ELR (cell line): ENCODE results near the gene ABHD12.

Experiments
- DNase-seq: peaks from one replicate; pipeline ENCODE4 v3.0.0-alpha.2; 2015; ENCODE audit warnings: low read depth

ABHD12 gene

GRCh38 chr20:25289886-25290597 lies 100.6 kb downstream of the ABHD12 start:
- DNase-seq, result no peak

GRCh38 chr20:25288291-25289181 lies 102.1 kb downstream of the ABHD12 start:
- no peak for DNase-seq

DNA sequence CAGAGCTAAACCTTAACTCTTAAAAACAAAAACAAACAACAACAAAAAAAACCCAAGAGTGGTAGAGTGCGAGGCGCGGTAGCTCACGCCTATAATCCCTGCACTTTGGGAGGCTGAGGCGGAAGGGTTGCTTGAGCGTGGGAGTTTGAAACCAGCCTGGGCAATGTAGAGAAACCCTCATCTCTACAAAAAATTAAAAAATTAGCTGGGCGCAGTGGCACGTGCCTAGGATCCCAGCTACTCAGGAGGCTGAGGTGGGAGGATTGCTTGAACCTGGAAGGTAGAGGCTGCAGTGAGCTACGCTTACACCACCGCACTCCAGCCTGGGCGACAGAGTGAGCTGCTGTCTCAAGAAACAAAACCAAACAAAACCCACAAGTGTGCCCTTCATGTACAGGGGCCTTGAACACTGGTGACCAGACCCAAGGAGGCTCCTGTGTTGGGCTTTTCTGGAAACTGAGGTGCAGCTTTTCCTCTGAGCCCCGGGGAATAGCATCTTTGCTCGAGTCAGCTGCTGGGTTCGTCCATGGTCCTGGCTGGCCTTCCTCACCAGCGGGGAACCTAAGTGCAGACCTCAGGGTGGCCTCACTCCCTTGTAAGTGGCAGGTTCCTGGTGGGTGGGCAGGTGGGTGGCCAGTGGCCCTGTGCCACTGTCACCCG lies 102.9 kb downstream of the ABHD12 start:
- DNase-seq, result no peak

DNA sequence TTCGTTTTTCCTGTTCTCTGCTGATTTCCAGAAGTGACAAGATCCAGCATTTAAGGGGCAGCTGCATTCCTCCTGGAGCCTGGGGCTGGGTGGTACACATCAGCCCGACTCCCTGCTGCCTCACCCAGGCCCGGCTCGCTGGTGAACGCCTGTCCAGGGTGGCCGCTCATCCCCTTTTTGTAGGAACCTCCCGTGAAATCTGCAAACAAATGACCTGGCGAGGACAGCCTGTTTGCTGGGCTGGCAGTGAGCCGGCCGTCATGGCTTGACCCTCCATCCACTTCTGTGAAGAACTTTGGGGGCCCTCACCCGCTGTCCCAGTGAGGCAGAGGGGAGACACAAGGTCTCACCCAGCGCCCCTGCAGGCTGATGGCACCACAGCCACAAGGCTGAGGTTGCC lies 103.7 kb downstream of the ABHD12 start:
- no peak for DNase-seq

GRCh38 chr20:25285856-25286798 lies 104.5 kb downstream of the ABHD12 start:
- DNase-seq, result no peak

GRCh38 chr20:25285091-25285647 lies 105.5 kb downstream of the ABHD12 start:
- DNase-seq, result no peak

- DNase-seq, result no peak
These were observed 106.5 kb downstream of the ABHD12 start for GRCh38 chr20:25284131-25284601.

DNA sequence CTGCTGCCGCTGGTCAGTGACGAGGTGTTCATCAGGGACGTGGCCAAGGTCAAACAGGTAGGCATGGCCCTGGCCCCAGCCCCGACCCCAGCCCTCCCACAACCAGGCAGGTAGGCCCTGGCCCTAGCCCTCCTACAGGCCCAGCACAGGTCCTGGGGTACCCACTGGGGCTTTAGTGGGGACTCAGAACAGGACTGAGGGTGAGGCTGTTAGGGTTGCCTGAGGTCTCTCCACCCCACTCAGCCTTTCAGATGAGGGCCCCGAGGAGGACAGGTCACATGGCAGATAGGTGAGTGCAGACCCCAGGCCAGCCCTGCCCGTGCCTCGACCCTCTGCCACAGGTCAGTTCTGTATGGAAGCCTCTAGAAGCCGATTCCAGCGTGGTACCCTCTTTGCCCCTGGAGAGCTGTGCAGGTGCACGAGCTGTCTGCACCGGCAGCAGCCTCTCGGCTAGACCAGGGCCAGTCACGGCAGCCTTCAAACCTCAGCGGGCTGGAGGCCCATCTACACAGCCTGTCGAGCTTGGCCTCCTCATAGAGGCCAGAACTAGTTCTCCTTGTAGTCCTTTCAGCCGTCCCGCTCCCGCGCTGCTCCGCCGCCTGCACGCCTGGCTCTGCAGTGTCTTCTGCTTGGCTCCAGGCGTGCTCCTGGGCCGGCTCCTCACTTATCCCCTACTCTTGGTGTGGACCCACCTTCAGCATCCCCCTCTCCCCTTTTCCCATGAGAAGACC lies 107.2 kb downstream of the ABHD12 start:
- no peak for DNase-seq

GRCh38 chr20:25282796-25283195 lies 107.8 kb downstream of the ABHD12 start:
- DNase-seq, result no peak

DNA sequence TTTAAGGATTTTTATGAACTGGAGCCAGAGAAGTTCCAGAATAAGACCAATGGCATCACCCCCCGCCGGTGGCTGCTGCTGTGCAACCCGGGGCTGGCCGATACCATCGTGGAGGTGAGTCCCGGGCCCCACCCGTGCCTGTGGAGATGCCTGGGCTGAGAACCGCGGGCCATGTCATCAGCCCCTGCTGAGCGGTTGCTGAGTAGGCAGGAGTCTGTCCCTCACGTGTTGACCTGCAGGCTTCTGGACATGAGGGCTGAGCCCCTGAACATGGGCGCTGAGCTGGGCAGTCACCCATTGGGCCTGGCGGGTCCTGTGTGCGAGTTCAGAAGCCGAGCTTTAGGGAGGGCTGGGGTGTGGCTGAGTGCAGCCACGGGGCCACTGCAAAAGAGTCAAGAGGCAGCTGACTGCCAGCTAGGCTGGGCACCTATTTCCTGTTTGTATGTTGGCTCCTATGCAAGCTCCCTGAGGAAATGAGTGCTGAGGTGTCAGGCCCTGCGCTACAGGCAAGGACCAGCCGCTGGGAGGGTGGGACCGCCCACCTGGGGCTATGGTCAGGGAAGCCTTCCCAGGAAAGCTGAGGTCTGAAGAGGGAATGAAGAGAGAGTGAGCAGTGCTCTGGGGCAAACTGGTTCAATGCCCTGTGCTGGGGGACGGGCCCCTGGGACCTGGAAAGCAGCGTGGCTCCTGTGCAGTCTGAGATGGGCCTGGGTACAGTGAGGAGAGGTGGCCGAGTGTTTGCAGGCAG lies 108.4 kb downstream of the ABHD12 start:
- no peak for DNase-seq

GRCh38 chr20:25281541-25281991 lies 109.1 kb downstream of the ABHD12 start:
- no peak for DNase-seq

GRCh38 chr20:25280574-25281535 lies 109.8 kb downstream of the ABHD12 start:
- DNase-seq, result no peak

DNA sequence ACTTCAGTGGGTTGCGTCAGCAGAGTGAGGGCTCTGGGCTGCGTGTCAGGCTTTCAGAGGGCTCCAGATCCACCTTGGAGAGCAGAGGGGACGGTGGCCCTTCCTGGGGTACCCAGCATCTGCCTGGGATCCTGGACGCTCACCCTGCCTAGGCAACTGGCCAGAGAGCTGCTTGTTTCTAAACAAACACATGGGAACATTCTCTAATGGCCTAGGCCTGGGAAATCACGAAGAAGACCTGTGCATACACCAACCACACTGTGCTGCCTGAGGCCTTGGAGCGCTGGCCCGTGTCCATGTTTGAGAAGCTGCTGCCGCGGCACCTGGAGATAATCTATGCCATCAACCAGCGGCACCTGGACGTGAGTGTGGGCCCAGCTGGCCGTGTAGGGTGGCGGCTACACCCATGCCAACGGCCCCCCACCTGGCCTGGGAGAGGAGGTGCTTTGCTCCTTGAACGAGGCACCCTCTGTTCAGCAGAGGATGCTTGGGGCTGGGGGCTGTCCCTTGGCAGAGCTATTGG lies 110.5 kb downstream of the ABHD12 start:
- no peak for DNase-seq

- DNase-seq, result no peak
These were observed 111.2 kb downstream of the ABHD12 start for GRCh38 chr20:25279403-25279802.

- no peak for DNase-seq
These were observed 111.8 kb downstream of the ABHD12 start for GRCh38 chr20:25278636-25279361.

GRCh38 chr20:25277941-25278521 lies 112.6 kb downstream of the ABHD12 start:
- no peak for DNase-seq
